Testis (tissue), 3 donors: ENCODE measurements around the gene EEF1A2. TPM values are rescaled to one million over a fixed set of nuclear protein-coding genes. Genes with fewer than 3 reads are reported as not detected.

Experiments
- DNase-seq: peaks from one replicate; pipeline ENCODE4 v3.0.0-alpha.2; 2019
- H3K27ac ChIP-seq, 2 donors: fragments of 200-600 bp; sonication (generic); one replicate each; pipeline ENCODE4 v1.5.1; 2019
- H3K27me3 ChIP-seq: fragments of 200-600 bp; sonication (generic); one replicate; pipeline ENCODE4 v1.5.1; 2019
- H3K36me3 ChIP-seq: fragments of 200-600 bp; sonication (generic); one replicate; pipeline ENCODE4 v1.5.1; 2017; ENCODE audit warnings: low read depth; ENCODE audit errors: missing control alignments
- H3K4me1 ChIP-seq: fragments of 200-600 bp; sonication (generic); one replicate; pipeline ENCODE4 v1.5.1; 2019
- H3K4me3 ChIP-seq, 2 donors: fragments of 200-600 bp; sonication (generic); one replicate each; pipeline ENCODE4 v1.5.1; 2017 to 2019
- H3K9me3 ChIP-seq: fragments of 200-600 bp; sonication (generic); one replicate; pipeline ENCODE4 v1.5.1; 2017
- POLR2A ChIP-seq: fragments of 450-650 bp; IDR thresholded peaks from one replicate; pipeline ENCODE4 v1.6.1; 2017; ENCODE audit warnings: antibody characterized with exemption, mild to moderate bottlenecking, moderate library complexity
- WGBS, 2 donors: methylation state at CpG; one replicate each; pipeline ENCODE4 v1.1.5; 2018; 5-methylcytosine and 5-hydroxymethylcytosine counted together
- intact Hi-C: fragments of 100-400 bp; cut with DNase I; formaldehyde crosslinking; loops from one replicate; pipeline ENCODE4 v1.15.1; 2023; ENCODE audit warnings: low total_unique reads
- polyA plus RNA-seq: library from polyadenylated mRNA; stranded (reverse); fragments of 350-450 nt; fragmentation: Illumina TruSeq; extraction: RNeasy Lipid Tissue Mini Kit (QIAGEN cat#74804); gene quantifications from one replicate; pipeline ENCODE4 v1.2.3, GENCODE V29; 2014; ENCODE audit warnings: low read depth, low replicate concordance; ENCODE audit not compliant: insufficient read depth
- total RNA-seq, 2 donors: library from RNA; depleted of rRNA; stranded (reverse); fragments of >200 nt; gene quantifications; one replicate each; pipeline ENCODE4 v1.2.3, GENCODE V29; 2016
- TF ChIP-seq, protein P1 (sequence below), 3 experiments: fragments of 450-650 bp in 2 of 3; fragments of 200-600 bp in 1 of 3; sonication (generic) in 1 of 3; IDR thresholded peaks; one replicate each; pipeline ENCODE4 v1.5.1; 2016 to 2019; ENCODE audit warnings: antibody characterized with exemption in 3 of 3, mild to moderate bottlenecking in 2 of 3, moderate library complexity in 1 of 3

Gene EEF1A2
- total and polyA plus RNA-seq, 3 donors from 2014 or later: 9.8 to 19.1 (median 15.9) TPM

DNA sequence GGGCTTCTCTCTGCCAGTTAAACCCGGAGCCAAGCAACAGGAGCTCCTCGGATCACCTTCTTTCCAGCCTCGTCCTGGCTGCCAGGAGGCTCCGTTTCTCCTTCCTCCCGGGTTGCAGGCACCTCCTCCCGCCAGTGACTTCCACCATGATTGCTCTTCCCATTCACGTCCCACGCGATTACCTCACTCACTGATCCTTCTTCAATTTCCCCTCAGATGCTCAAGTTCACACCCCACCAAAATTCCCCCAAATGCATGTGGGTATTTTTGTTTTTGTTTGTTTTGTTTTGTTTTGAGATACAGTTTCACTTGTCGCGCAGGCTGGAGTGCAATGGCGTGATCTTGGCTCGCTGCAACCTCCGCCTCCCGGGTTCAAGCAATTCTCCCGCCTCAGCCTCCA lies 51.6 kb downstream of the EEF1A2 start:
- no peaks in the 10 kb centered on the region for H3K9me3 ChIP-seq
- no peak for DNase-seq
- intact Hi-C loops: no loop called here
- 89 to 91% methylated on average over 16 of the region's 16 CpGs for WGBS, 2 donors
- H3K27me3 ChIP-seq: no peaks in the 10 kb centered on the region
- no peak overlapping the region for H3K27ac ChIP-seq
- TF ChIP-seq POLR2A: no peak
- TF ChIP-seq, protein P1, sequence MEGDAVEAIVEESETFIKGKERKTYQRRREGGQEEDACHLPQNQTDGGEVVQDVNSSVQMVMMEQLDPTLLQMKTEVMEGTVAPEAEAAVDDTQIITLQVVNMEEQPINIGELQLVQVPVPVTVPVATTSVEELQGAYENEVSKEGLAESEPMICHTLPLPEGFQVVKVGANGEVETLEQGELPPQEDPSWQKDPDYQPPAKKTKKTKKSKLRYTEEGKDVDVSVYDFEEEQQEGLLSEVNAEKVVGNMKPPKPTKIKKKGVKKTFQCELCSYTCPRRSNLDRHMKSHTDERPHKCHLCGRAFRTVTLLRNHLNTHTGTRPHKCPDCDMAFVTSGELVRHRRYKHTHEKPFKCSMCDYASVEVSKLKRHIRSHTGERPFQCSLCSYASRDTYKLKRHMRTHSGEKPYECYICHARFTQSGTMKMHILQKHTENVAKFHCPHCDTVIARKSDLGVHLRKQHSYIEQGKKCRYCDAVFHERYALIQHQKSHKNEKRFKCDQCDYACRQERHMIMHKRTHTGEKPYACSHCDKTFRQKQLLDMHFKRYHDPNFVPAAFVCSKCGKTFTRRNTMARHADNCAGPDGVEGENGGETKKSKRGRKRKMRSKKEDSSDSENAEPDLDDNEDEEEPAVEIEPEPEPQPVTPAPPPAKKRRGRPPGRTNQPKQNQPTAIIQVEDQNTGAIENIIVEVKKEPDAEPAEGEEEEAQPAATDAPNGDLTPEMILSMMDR (IDR thresholded peaks at IDR 0.05): no peak
- H3K4me3 ChIP-seq: no peak overlapping the region
- H3K4me1 ChIP-seq: no peaks in the 10 kb centered on the region
- no peaks in the 10 kb centered on the region for H3K36me3 ChIP-seq

DNA sequence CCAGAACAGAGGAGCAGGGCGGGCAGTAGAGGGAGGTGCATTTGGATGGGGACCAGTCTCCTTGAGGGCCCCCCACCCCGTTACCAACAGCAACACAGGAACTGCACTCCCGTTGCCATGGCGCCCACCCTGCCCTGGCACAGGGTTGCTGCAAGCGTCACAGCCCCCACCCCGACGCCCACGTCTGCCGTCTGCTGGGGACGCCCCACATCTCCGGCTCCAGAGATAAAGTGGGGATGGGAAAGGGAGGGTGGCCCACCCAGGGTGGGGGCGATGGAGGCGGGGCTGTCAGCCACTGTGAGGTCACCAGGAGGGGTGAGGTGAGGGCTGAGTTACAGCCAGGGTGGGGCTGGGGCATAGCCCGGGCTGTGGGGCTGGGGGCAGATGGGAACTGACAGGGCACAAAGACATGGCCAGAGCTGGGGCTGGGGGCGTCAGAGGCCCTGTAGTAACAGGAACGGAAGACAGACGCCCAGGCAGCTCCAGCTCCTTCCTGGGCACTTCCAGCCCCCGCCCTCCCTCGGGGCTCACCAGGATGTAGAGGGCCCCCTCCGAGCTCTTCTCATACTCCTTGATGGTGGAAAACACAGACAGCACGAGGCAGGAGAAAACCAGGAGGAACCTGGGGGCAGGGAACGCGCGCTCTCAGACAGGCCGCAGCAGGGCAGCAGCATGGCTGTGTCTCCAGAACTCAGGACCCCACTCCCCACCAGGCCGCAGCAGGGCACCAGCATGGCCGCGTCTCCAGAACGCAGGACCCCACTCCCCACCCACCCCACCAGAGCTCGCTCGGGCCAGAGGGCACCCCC lies 52.5 kb downstream of the EEF1A2 start:
- Histone ChIP-seq H3K4me3 (no peak overlapping the region), H3K9me3 (no peaks in the 10 kb centered on the region), H3K27ac (no peak overlapping the region), H3K27me3 (no peaks in the 10 kb centered on the region), H3K4me1 (no peaks in the 10 kb centered on the region), H3K36me3 (no peaks in the 10 kb centered on the region)
- 58 to 65% methylated on average over 27 to 31 of the region's 31 CpGs for WGBS, 2 donors
- TF ChIP-seq, protein P1 (IDR thresholded peaks at IDR 0.05): no peak
- no peak for TF ChIP-seq POLR2A
- intact Hi-C loops: no loop called here
- DNase-seq: no peak

DNA sequence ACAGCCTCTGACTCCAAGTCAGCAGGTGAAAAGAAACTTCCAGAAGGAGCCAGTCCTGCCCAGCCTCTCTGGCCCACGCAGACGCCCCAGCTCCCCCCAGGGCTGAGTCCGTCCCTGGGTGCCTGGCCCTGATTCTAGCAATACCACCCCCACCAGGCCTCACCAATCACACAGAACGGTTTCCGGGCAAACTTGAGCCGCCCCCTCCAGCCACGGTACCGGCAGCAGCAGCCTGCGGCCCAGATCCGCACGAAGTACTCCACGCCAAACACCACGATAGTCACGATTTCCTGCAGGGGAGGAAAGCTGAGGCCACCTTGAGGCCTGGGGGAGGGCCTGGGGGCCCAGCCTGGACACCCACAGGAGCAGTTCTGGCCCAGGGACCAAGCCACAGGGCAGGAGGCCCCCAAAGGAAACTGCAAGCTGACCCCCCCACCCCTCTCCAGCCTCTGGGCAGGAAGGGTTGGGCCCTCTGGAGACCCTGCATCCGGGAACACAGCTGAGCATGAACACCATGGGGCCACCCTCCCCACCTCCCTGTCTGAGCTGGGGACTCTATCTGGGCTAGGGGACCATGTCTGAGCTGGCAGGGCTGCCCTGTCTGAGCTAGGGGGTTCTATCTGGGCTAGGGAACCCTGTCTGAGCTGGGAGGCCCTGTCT lies 53.7 kb downstream of the EEF1A2 start:
- Histone ChIP-seq H3K9me3 (no peaks in the 10 kb centered on the region), H3K4me1 (no peaks in the 10 kb centered on the region), H3K27me3 (no peaks in the 10 kb centered on the region), H3K36me3 (no peaks in the 10 kb centered on the region), H3K4me3 (no peak overlapping the region), H3K27ac (no peak overlapping the region)
- WGBS, 2 donors: 90 to 91% methylated on average over 8 to 15 of the region's 15 CpGs
- TF ChIP-seq, protein P1 (IDR thresholded peaks at IDR 0.05): no peak
- no peak for TF ChIP-seq POLR2A
- intact Hi-C loops: no loop called here
- DNase-seq: no peak

DNA sequence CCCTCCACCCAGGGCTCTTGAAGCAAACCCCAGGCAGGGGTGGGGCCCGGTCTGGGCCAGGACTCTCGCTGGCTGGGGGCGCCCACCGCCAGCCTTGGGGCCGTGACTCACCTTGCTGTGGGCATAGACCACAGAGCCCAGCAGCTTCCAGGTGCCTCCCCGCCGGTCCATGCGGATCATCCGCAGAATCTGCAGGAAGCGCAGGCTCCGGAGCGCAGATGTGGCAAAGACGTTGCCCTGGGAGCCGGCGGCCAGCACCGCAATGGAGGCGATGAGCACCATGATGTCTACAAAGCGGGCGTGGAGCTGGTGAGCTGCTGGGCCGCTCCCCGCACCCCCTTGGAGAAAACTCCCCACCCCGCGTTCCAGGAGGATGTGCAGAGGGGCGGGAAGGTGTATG lies 54.3 kb downstream of the EEF1A2 start:
- Histone ChIP-seq H3K4me1 (no peaks in the 10 kb centered on the region), H3K4me3 (no peak overlapping the region), H3K9me3 (no peaks in the 10 kb centered on the region), H3K27ac (no peak overlapping the region), H3K36me3 (no peaks in the 10 kb centered on the region), H3K27me3 (no peaks in the 10 kb centered on the region)
- no peak for DNase-seq
- 96 to 99% methylated on average over 15 to 24 of the region's 24 CpGs for WGBS, 2 donors
- TF ChIP-seq POLR2A: no peak
- TF ChIP-seq, protein P1 (IDR thresholded peaks at IDR 0.05): no peak
- intact Hi-C loops: no loop called here
